C4-2B (cell line): Measurements from ENCODE around the gene ZSCAN1.

Source experiments
- CTCF ChIP-seq: fragments of 450-650 bp; conservative IDR thresholded peaks from 2 replicates; pipeline ENCODE4 v1.5.1; 2017; ENCODE audit warnings: mild to moderate bottlenecking
- ZFX ChIP-seq: fragments of 450-650 bp; IDR thresholded peaks from 2 replicates; pipeline ENCODE4 v1.6.1; 2017

DNA sequence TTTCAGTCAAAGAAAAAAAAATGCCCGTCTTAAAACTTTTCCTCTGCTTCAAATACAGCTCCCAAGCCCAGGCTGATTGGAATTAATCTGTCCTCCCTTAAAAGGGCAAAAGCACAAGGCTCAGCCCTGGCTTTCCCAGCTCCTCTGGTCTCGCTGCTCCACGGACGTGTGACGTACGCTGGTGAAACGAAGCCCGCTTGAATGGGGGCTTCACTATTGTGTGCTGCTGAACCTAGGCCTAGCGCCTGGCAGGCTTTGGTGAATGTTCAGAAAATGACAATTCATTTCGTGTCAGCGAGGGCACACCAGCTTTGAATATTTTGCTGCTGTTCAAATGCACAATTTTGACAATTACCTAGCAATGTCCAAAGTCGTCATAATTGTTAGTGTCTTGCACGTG lies 24.6 kb downstream of the ZSCAN1 start:
- TF ChIP-seq CTCF = no peak
- no peak for TF ChIP-seq ZFX
